OCI-LY3 (cell line): ENCODE measurements around the gene SIRT4.

ENCODE experiments used
- H2AFZ ChIP-seq: fragments of 200-600, 300-600 bp; shearing (Covaris generic); 2 replicates; pipeline ENCODE4 v1.6.0; 2014; ENCODE audit warnings: antibody characterized with exemption, low read depth, low read length
- H3K27ac ChIP-seq: fragments of 200-600, 300-600 bp; sonication (generic); 2 replicates; pipeline ENCODE4 v1.5.1; 2014; ENCODE audit warnings: mild to moderate bottlenecking, low read length, moderate library complexity, mixed read lengths
- H3K27me3 ChIP-seq: fragments of 200-600, 300-600 bp; sonication (generic); 2 replicates; pipeline ENCODE4 v1.6.1; 2014; ENCODE audit warnings: low read depth, low read length, mixed read lengths
- H3K36me3 ChIP-seq: fragments of 200-600, 300-600 bp; sonication (generic); replicated peaks from 2 replicates; pipeline ENCODE3; 2014; ENCODE audit warnings: low read depth, low read length, mixed read lengths
- H3K4me1 ChIP-seq: fragments of 300-600, 200-600 bp; sonication (generic); 2 replicates; pipeline ENCODE4 v1.6.1; 2014; ENCODE audit warnings: low read length, mixed read lengths
- H3K4me2 ChIP-seq: fragments of 200-600, 300-600 bp; sonication (generic); 2 replicates; pipeline ENCODE4 v1.6.1; 2014; ENCODE audit warnings: low read length, mixed read lengths
- H3K4me3 ChIP-seq: fragments of 300-600, 200-600 bp; sonication (generic); 2 replicates; pipeline ENCODE4 v1.5.1; 2014; ENCODE audit warnings: antibody characterized with exemption, mild to moderate bottlenecking, low read length, moderate library complexity
- H3K79me2 ChIP-seq: fragments of 300-600, 200-600 bp; shearing (Covaris generic); 2 replicates; pipeline ENCODE4 v1.6.1; 2014; ENCODE audit warnings: mild to moderate bottlenecking, low read length, mixed read lengths
- H3K9ac ChIP-seq: fragments of 300-600, 200-600 bp; shearing (Covaris generic); 2 replicates; pipeline ENCODE4 v1.6.0; 2014; ENCODE audit warnings: mild to moderate bottlenecking, low read length, moderate library complexity
- H3K9me3 ChIP-seq: fragments of 200-600, 300-600 bp; shearing (Covaris generic); 2 replicates; pipeline ENCODE4 v1.6.1; 2014; ENCODE audit warnings: low read length, mixed read lengths; ENCODE audit not compliant: insufficient read depth
- H4K20me1 ChIP-seq: fragments of 200-600, 300-600 bp; sonication (generic); 2 replicates; pipeline ENCODE4 v1.6.1; 2016; ENCODE audit warnings: low read length, mixed read lengths; ENCODE audit not compliant: insufficient read depth
- CTCF ChIP-seq: fragments of 200-600, 300-600 bp; sonication (generic); IDR thresholded peaks from 2 replicates; pipeline ENCODE4 v1.5.1; 2014; ENCODE audit warnings: antibody characterized with exemption, low read length, low read depth
- EZH2phosphoT487 ChIP-seq: fragments of 200-600 bp; shearing (Covaris generic); IDR thresholded peaks from 2 replicates; pipeline ENCODE4 v1.6.1; 2018; ENCODE audit warnings: antibody characterized with exemption, mixed run types, low read depth

SIRT4 gene

GRCh38 chr12:120352117-120352516 is 50.0 kb downstream of the SIRT4 start:
- H3K4me3 ChIP-seq = no peak overlapping the region
- no peaks in the 10 kb centered on the region for H3K27me3 ChIP-seq
- no peaks in the 10 kb centered on the region for H3K4me1 ChIP-seq
- no peak overlapping the region for H2AFZ ChIP-seq
- no peak overlapping the region for H3K9ac ChIP-seq
- no peak overlapping the region for H3K27ac ChIP-seq
- no peaks in the 10 kb centered on the region for H3K9me3 ChIP-seq
- no peaks in the 10 kb centered on the region for H3K36me3 ChIP-seq
- TF ChIP-seq EZH2phosphoT487 (no peak), CTCF (no peak)
- H3K79me2 ChIP-seq = no peaks in the 10 kb centered on the region
- H4K20me1 ChIP-seq = no peaks in the 10 kb centered on the region
- no peak overlapping the region for H3K4me2 ChIP-seq

GRCh38 chr12:120353136-120353535 is 51.0 kb downstream of the SIRT4 start:
- Histone ChIP-seq H3K4me1 (no peaks in the 10 kb centered on the region), H3K9me3 (no peaks in the 10 kb centered on the region), H3K27ac (no peak overlapping the region), H3K79me2 (no peaks in the 10 kb centered on the region), H3K36me3 (no peaks in the 10 kb centered on the region), H3K4me2 (no peak overlapping the region), H3K27me3 (no peaks in the 10 kb centered on the region), H2AFZ (no peak overlapping the region), H3K4me3 (no peak overlapping the region), H4K20me1 (no peaks in the 10 kb centered on the region), H3K9ac (no peak overlapping the region)
- TF ChIP-seq CTCF (no peak), EZH2phosphoT487 (no peak)

GRCh38 chr12:120353556-120354317 is 51.6 kb downstream of the SIRT4 start:
- Histone ChIP-seq H3K4me3 (no peak overlapping the region), H2AFZ (no peak overlapping the region), H3K9ac (no peak overlapping the region), H3K79me2 (no peaks in the 10 kb centered on the region), H3K27me3 (no peaks in the 10 kb centered on the region), H3K36me3 (no peaks in the 10 kb centered on the region), H3K4me2 (no peak overlapping the region), H3K4me1 (no peaks in the 10 kb centered on the region), H4K20me1 (no peaks in the 10 kb centered on the region), H3K9me3 (no peaks in the 10 kb centered on the region), H3K27ac (no peak overlapping the region)
- TF ChIP-seq CTCF (no peak), EZH2phosphoT487 (no peak)

GRCh38 chr12:120356567-120357030 is 54.5 kb downstream of the SIRT4 start:
- Histone ChIP-seq H3K79me2 (no peaks in the 10 kb centered on the region), H3K36me3 (no peaks in the 10 kb centered on the region), H3K27me3 (no peaks in the 10 kb centered on the region), H3K4me2 (no peak overlapping the region), H3K9ac (no peak overlapping the region), H2AFZ (peak overlapping the region; percentile 54; the same call in 1 of the 2 replicates), H3K4me1 (no peaks in the 10 kb centered on the region), H3K27ac (no peak overlapping the region), H4K20me1 (no peaks in the 10 kb centered on the region), H3K4me3 (no peak overlapping the region), H3K9me3 (no peaks in the 10 kb centered on the region)
- no peak for TF ChIP-seq EZH2phosphoT487
- peak; percentile 90 for TF ChIP-seq CTCF
